Left ventricle myocardium inferior (tissue), 1 donor: ENCODE measurements around the gene SLC38A3. TPM values are rescaled to one million over a fixed set of nuclear protein-coding genes. Genes with fewer than 3 reads are reported as not detected.
A peak's percentile ranks its signal among the peaks of the same experiment; 100 is the strongest.

Source experiments
- DNase-seq: peaks from one replicate; pipeline ENCODE4 v3.0.0-alpha.2; 2020
- H3K27ac ChIP-seq: fragments of 200-600 bp; replicated peaks from 2 replicates; pipeline ENCODE4 v1.8.0; 2021
- H3K27me3 ChIP-seq: fragments of 200-600 bp; 2 replicates; pipeline ENCODE4 v1.8.0; 2021; ENCODE audit warnings: low read depth
- H3K36me3 ChIP-seq: fragments of 200-600 bp; 2 replicates; pipeline ENCODE4 v1.8.0; 2021
- H3K4me1 ChIP-seq: fragments of 200-600 bp; 2 replicates; pipeline ENCODE4 v1.8.0; 2021
- H3K4me3 ChIP-seq: fragments of 200-600 bp; 2 replicates; pipeline ENCODE4 v1.8.0; 2021; ENCODE audit warnings: mild to moderate bottlenecking, moderate library complexity
- H3K9me3 ChIP-seq: fragments of 200-600 bp; replicated peaks from 2 replicates; pipeline ENCODE4 v1.8.0; 2021
- intact Hi-C: fragments of 100-400 bp; cut with micrococcal nuclease; formaldehyde crosslinking; loops from one replicate; pipeline ENCODE4 v1.11.0; 2022
- total RNA-seq: library from RNA; stranded (reverse); fragmentation: NEBNext Ultra II Directional; extraction: Animal tissue kit (Norgen Biotek cat#: 25700); gene quantifications from one replicate; pipeline ENCODE4 v1.2.1, GENCODE V29; 2021
- TF ChIP-seq, protein P1 (sequence below): fragments of 200-600 bp; IDR thresholded peaks from 2 replicates; pipeline ENCODE4 v1.8.0; 2021; ENCODE audit warnings: antibody characterized with exemption, mild to moderate bottlenecking, borderline replicate concordance
- donor health status: DM: no; HTN: yes; CAD: no; lungs with severe emphysema.

The SLC38A3 gene
- total RNA-seq, 1 donor from 2014 or later = 10.4 TPM

DNA sequence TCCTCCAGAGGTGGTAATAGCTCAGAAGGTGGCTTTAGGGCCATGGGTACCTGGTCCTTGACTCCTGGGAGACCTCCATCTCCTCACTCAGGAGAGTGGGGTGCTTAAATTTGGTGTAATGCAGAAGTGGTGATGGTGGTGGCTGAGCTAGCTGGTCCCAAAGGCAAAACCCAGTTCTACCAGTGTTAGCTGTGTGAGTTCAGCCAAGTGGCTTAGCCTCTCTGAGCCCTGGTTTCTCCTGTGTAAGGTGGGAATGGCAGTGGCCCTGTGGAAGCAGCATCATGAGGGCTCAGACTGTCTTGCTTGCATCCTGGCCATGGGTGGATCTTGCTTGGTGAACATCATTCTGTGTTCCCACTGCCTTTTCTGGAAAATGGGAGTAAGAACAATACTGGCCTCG lies 40.6 kb upstream of the SLC38A3 start:
- H3K27ac ChIP-seq = peak overlapping the region; percentile 88
- intact Hi-C loops = no loop called here
- no peaks in the 10 kb centered on the region for H3K27me3 ChIP-seq
- DNase-seq = no peak
- H3K36me3 ChIP-seq = no peaks in the 10 kb centered on the region
- peaks cover 100% of the 10 kb centered on the region for H3K4me1 ChIP-seq
- H3K4me3 ChIP-seq = no peak overlapping the region
- H3K9me3 ChIP-seq = no peaks in the 10 kb centered on the region
- TF ChIP-seq, protein P1, sequence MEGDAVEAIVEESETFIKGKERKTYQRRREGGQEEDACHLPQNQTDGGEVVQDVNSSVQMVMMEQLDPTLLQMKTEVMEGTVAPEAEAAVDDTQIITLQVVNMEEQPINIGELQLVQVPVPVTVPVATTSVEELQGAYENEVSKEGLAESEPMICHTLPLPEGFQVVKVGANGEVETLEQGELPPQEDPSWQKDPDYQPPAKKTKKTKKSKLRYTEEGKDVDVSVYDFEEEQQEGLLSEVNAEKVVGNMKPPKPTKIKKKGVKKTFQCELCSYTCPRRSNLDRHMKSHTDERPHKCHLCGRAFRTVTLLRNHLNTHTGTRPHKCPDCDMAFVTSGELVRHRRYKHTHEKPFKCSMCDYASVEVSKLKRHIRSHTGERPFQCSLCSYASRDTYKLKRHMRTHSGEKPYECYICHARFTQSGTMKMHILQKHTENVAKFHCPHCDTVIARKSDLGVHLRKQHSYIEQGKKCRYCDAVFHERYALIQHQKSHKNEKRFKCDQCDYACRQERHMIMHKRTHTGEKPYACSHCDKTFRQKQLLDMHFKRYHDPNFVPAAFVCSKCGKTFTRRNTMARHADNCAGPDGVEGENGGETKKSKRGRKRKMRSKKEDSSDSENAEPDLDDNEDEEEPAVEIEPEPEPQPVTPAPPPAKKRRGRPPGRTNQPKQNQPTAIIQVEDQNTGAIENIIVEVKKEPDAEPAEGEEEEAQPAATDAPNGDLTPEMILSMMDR = no peak

GRCh38 chr3:50164984-50165909 lies 39.8 kb upstream of the SLC38A3 start:
- Histone ChIP-seq H3K4me1 (peaks cover 100% of the 10 kb centered on the region), H3K9me3 (no peaks in the 10 kb centered on the region), H3K36me3 (no peaks in the 10 kb centered on the region), H3K4me3 (peak overlapping the region; percentile 29), H3K27me3 (no peaks in the 10 kb centered on the region), H3K27ac (peak overlapping the region; percentile 88)
- intact Hi-C loops = no loop called here
- no peak for DNase-seq
- TF ChIP-seq, protein P1 = no peak

DNA sequence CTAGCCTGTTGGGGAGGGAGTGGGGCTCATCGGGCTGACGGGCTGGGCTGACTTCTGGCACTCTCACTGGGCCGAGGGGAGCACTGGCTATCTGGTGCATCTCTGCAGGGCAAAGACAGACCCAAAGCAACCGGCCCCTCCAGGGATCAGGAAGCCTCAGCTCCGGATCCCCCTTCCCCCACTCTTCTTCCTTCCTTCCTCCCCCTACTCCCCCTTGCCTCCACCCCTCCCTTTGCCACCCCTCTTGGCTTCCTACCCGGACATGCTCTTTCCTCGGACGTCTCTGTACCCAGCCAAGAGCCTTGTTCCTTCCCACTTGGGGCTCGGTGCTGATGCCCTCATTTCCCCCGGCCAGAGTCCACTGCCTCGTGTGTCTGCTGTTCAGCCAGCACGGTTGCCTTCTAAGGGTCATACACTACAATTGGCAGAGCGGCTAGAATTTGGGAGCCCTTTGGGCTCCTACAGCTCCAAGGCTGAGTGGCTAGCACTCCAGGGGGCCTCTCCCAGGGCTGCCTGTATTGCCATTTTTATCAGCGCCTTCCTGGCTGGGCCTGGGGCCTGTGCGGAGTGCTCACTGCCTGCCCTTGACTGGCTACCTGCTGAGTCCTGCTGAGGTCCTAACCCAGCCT lies 39.0 kb upstream of the SLC38A3 start:
- Histone ChIP-seq H3K4me1 (peaks cover 100% of the 10 kb centered on the region), H3K36me3 (no peaks in the 10 kb centered on the region), H3K9me3 (no peaks in the 10 kb centered on the region), H3K27ac (peak overlapping the region; percentile 88), H3K4me3 (peak overlapping the region; percentile 29), H3K27me3 (no peaks in the 10 kb centered on the region)
- intact Hi-C loops = no loop called here
- DNase-seq = no peak
- TF ChIP-seq, protein P1 = no peak

DNA sequence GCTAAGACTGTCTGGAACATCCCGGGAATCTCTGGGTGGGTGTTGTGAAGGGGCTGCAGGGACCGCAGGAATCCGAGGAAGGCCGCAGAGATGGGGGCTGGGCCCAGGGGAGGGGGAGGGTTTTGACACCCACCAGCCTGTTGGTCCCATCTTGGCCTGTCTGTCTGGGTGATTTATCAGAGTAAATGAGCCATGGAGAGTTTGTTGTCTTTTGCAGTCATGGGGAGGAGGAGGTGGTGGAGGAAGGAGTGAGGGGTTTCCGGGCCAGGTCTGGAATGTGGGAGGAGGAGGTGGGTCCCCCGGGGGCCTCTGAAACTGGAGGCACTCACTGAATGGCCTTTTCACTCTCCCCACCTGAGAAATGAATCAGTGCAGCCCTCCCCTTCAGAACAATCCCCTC lies 38.5 kb upstream of the SLC38A3 start:
- no peaks in the 10 kb centered on the region for H3K36me3 ChIP-seq
- H3K4me3 ChIP-seq = peak overlapping the region; percentile 29
- H3K27ac ChIP-seq = peak overlapping the region; percentile 88
- intact Hi-C loops = no loop called here
- H3K27me3 ChIP-seq = no peaks in the 10 kb centered on the region
- TF ChIP-seq, protein P1 = no peak
- no peak for DNase-seq
- H3K9me3 ChIP-seq = no peaks in the 10 kb centered on the region
- H3K4me1 ChIP-seq = peaks cover 100% of the 10 kb centered on the region

- Histone ChIP-seq H3K27me3 (no peaks in the 10 kb centered on the region), H3K9me3 (no peaks in the 10 kb centered on the region), H3K27ac (peak overlapping the region; percentile 88), H3K36me3 (no peaks in the 10 kb centered on the region), H3K4me1 (peaks cover 100% of the 10 kb centered on the region), H3K4me3 (no peak overlapping the region)
- TF ChIP-seq, protein P1 = no peak
- intact Hi-C loops = no loop called here
- no peak for DNase-seq
These were observed 37.8 kb upstream of the SLC38A3 start for GRCh38 chr3:50167069-50167840.
